ENCODE results near the gene SLC52A1.
A peak's percentile ranks its signal among the peaks of the same experiment; 100 is the strongest.

SLC52A1 gene

DNA sequence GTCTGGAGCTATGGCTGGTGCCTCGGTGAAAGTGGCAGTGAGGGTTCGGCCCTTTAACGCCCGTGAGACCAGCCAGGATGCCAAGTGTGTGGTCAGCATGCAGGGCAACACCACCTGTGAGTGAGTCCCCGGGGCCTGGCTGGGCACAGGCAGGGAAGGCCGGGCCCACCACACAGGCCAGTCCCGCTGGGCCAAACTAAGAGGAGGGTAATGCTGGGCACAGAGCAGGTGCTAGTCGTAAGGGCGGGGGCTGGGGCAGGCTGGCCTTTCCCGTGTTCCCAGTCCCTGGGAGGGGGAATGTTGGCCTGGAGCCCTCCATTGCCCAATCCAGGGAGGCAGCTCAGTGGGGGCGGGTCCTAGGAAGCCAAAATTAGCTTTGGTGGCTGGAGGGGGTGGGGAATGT lies 35.0 kb downstream of the SLC52A1 start:
- no peaks in the 10 kb centered on the region for H3K9me3 ChIP-seq (replicated peaks; ENCODE audit: insufficient read depth, low read length)
- no peak for TF ChIP-seq EZH2 (optimal IDR thresholded peaks at IDR 0.05; ENCODE audit: low read depth, low read length)
- no peak for TF ChIP-seq EZH2phosphoT487 (IDR thresholded peaks at IDR 0.05; ENCODE audit: low read length)
- no peak for TF ChIP-seq CTCF (IDR thresholded peaks at IDR 0.05; ENCODE audit: low read length)
- H3K27ac ChIP-seq (ENCODE audit: low read length), result no peak overlapping the region
- no peaks in the 10 kb centered on the region for H4K20me1 ChIP-seq (ENCODE audit: insufficient read depth, low read length)
- no peak overlapping the region for H3K9ac ChIP-seq (ENCODE audit: low read length)
- no peak for DNase-seq
- peaks cover 18% of the 10 kb centered on the region for H3K4me1 ChIP-seq (ENCODE audit: low read length)
- no peak overlapping the region for H2AFZ ChIP-seq (ENCODE audit: low read length)
- no peak overlapping the region for H3K4me2 ChIP-seq (ENCODE audit: low read depth, low read length)
- H3K79me2 ChIP-seq (ENCODE audit: low read length), result peaks cover 15% of the 10 kb centered on the region
- no peaks in the 10 kb centered on the region for H3K36me3 ChIP-seq (replicated peaks; ENCODE audit: insufficient read depth, low read length)
- no peak overlapping the region for H3K4me3 ChIP-seq (ENCODE audit: low read length)
- no peaks in the 10 kb centered on the region for H3K9me2 ChIP-seq (replicated peaks; ENCODE audit: insufficient read depth, low read length)
- no peaks in the 10 kb centered on the region; the same call in 1 of the 2 replicates for H3K27me3 ChIP-seq (replicated peaks; ENCODE audit: insufficient read depth, low read length)
- H3F3A ChIP-seq (ENCODE audit: insufficient read depth, low read length), result peaks cover 2% of the 10 kb centered on the region; the same call in 1 of the 2 replicates

GRCh38 chr17:4999430-5000093 lies 35.7 kb downstream of the SLC52A1 start:
- H3K4me3 ChIP-seq (ENCODE audit: low read length), result 0 out of 2 replicates have a peak overlapping the region, but pooled peaks have one; percentile 95
- DNase-seq, result no peak
- H3K9me3 ChIP-seq (replicated peaks; ENCODE audit: insufficient read depth, low read length), result no peaks in the 10 kb centered on the region
- no peaks in the 10 kb centered on the region for H3K36me3 ChIP-seq (replicated peaks; ENCODE audit: insufficient read depth, low read length)
- peaks cover 18% of the 10 kb centered on the region for H3K4me1 ChIP-seq (ENCODE audit: low read length)
- no peak overlapping the region for H3K27ac ChIP-seq (ENCODE audit: low read length)
- peaks cover 15% of the 10 kb centered on the region for H3K79me2 ChIP-seq (ENCODE audit: low read length)
- TF ChIP-seq CTCF (IDR thresholded peaks at IDR 0.05; ENCODE audit: low read length) (no peak), EZH2 (optimal IDR thresholded peaks at IDR 0.05; ENCODE audit: low read depth, low read length) (no peak), EZH2phosphoT487 (IDR thresholded peaks at IDR 0.05; ENCODE audit: low read length) (no peak)
- H3K9ac ChIP-seq (ENCODE audit: low read length), result no peak overlapping the region
- H2AFZ ChIP-seq (ENCODE audit: low read length), result no peak overlapping the region
- no peaks in the 10 kb centered on the region for H4K20me1 ChIP-seq (ENCODE audit: insufficient read depth, low read length)
- no peaks in the 10 kb centered on the region; the same call in 1 of the 2 replicates for H3K27me3 ChIP-seq (replicated peaks; ENCODE audit: insufficient read depth, low read length)
- H3F3A ChIP-seq (ENCODE audit: insufficient read depth, low read length), result peaks cover 5% of the 10 kb centered on the region; the same call in 1 of the 2 replicates
- no peaks in the 10 kb centered on the region for H3K9me2 ChIP-seq (replicated peaks; ENCODE audit: insufficient read depth, low read length)
- peak overlapping the region; percentile 99; the same call in 1 of the 2 replicates for H3K4me2 ChIP-seq (ENCODE audit: low read depth, low read length)

DNA sequence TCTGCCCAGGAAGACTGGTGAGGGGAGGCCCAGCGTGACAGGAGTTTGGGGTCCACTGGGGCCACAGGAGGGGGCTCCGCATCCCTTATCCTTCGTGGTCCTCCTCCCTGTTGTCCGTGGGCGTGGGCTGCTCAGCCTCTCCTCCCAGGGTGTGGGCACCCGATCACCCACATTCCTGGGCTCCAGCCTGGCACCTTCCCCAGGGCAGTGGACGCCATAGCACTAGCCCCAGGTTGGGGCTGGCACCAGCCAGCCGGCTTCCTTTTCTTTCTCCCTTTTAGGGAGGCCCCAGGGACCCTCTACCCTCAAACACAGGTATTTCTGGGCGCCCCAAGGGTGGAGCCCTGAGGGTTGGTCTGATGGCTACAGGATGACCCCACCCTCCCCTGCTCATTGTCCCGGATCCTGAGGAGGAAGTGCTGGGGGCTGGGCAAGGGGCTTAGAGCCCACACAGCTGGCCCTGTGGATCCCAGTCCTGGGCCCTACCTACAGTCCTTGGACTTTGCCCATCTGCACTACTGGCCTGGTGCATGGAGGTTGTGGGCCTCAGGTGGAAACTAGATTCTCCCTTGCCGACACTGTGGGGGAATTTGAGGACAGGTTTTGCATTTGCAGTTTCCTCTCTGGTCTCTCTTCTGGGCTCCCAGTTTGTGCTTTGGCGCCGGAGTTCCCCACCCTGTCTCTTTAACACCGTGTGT lies 36.3 kb downstream of the SLC52A1 start:
- no peak for DNase-seq
- Histone ChIP-seq H3K9me3 (replicated peaks; ENCODE audit: insufficient read depth, low read length) (no peaks in the 10 kb centered on the region), H3K9me2 (replicated peaks; ENCODE audit: insufficient read depth, low read length) (no peaks in the 10 kb centered on the region), H3K4me2 (ENCODE audit: low read depth, low read length) (peak overlapping the region; percentile 99), H3K79me2 (ENCODE audit: low read length) (peaks cover 15% of the 10 kb centered on the region), H2AFZ (ENCODE audit: low read length) (peak overlapping the region; percentile 93; the same call in 1 of the 2 replicates), H3K36me3 (replicated peaks; ENCODE audit: insufficient read depth, low read length) (no peaks in the 10 kb centered on the region), H3K27me3 (replicated peaks; ENCODE audit: insufficient read depth, low read length) (no peaks in the 10 kb centered on the region; the same call in 1 of the 2 replicates), H4K20me1 (ENCODE audit: insufficient read depth, low read length) (no peaks in the 10 kb centered on the region), H3K27ac (ENCODE audit: low read length) (no peak overlapping the region), H3K9ac (ENCODE audit: low read length) (peak overlapping the region; percentile 72), H3K4me3 (ENCODE audit: low read length) (peak overlapping the region; percentile 95), H3K4me1 (ENCODE audit: low read length) (peaks cover 18% of the 10 kb centered on the region), H3F3A (ENCODE audit: insufficient read depth, low read length) (peaks cover 5% of the 10 kb centered on the region; the same call in 1 of the 2 replicates)
- no peak for TF ChIP-seq EZH2 (optimal IDR thresholded peaks at IDR 0.05; ENCODE audit: low read depth, low read length)
